Aorta (tissue), 5 donors: ENCODE results near the gene PLP1. TPM values are rescaled to one million over a fixed set of nuclear protein-coding genes. Genes with fewer than 3 reads are reported as not detected.

Experiments used
- ATAC-seq: fragments of 200-7000 bp; cut with Tn5 transposase; one replicate; pipeline ENCODE4 v1.9.1; 2022; ENCODE audit warnings: moderate library complexity; ENCODE audit not compliant: low FRiP score
- DNase-seq, 2 donors: peaks; one replicate each; pipeline ENCODE4 v3.0.0-alpha.2; 2020
- H3K27ac ChIP-seq, 2 donors: one replicate each; pipeline ENCODE4 v1.5.1; 2013; ENCODE audit warnings: low read length in 2 of 2, mild to moderate bottlenecking in 2 of 2, moderate library complexity in 2 of 2, control low read depth in 1 of 2, inconsistent platforms in 1 of 2, low read depth in 1 of 2
- H3K27me3 ChIP-seq, 2 donors: one replicate each; pipeline ENCODE4 v1.6.1; 2013; ENCODE audit warnings: control low read depth in 1 of 2, low read length in 1 of 2, mild to moderate bottlenecking in 1 of 2, moderate library complexity in 1 of 2; ENCODE audit not compliant: insufficient read depth in 2 of 2, control insufficient read depth in 1 of 2
- H3K36me3 ChIP-seq, 2 donors: one replicate each; pipeline ENCODE4 v1.6.1; 2013; ENCODE audit warnings: control low read depth in 1 of 2, low read length in 1 of 2, mild to moderate bottlenecking in 1 of 2; ENCODE audit not compliant: insufficient read depth in 2 of 2, control insufficient read depth in 1 of 2
- H3K4me1 ChIP-seq, 2 donors: one replicate each; pipeline ENCODE4 v1.6.1; 2013; ENCODE audit warnings: low read length in 2 of 2, control low read depth in 1 of 2, mild to moderate bottlenecking in 1 of 2, moderate library complexity in 1 of 2; ENCODE audit not compliant: insufficient read depth in 2 of 2, control insufficient read depth in 1 of 2
- H3K4me3 ChIP-seq, 2 donors: one replicate each; pipeline ENCODE4 v1.5.1; 2013; ENCODE audit warnings: low read length in 2 of 2, control low read depth in 1 of 2, mild to moderate bottlenecking in 1 of 2
- H3K9me3 ChIP-seq: one replicate; pipeline ENCODE4 v1.6.1; 2013; ENCODE audit warnings: mild to moderate bottlenecking, low read length; ENCODE audit not compliant: control insufficient read depth
- WGBS, 2 donors: extraction: QIAGEN DNeasy Blood & Tissue Kit; methylation state at CpG; one replicate each; pipeline ENCODE4 v1.1.7; 2013; 5-methylcytosine and 5-hydroxymethylcytosine counted together
- intact Hi-C, 2 donors: fragments of 100-400 bp; cut with DNase I; formaldehyde crosslinking; loops; one replicate each; pipeline versions ENCODE4 v1.14.2 to v1.15.0; 2022
- long read RNA-seq, 2 donors: library from polyadenylated mRNA; unstranded; transcript quantifications; one replicate each; pipeline ENCODE4 v2.0.0, GENCODE V29; 2020 to 2021
- polyA plus RNA-seq, 2 donors: library from polyadenylated mRNA; stranded (reverse); fragments of 200-250 nt; gene quantifications; one replicate each; pipeline ENCODE4 v1.2.3, GENCODE V29; 2013
- total RNA-seq, 2 donors: library from RNA; stranded (reverse); fragmentation: NEBNext Ultra II Directional; extraction: Animal tissue kit (Norgen Biotek cat#: 25700); gene quantifications; one replicate each; pipeline ENCODE4 v1.2.1, GENCODE V29; 2021
- donor health status: healthy with polysubstance abuse.
- donor health status: Bipolar disorder and iron deficiency.
- donor health status: DM: no; HTN: no; CAD: no.
- donor health status: DM: no; HTN: no; CAD: no.
- donor health status: DM: yes; HTN: yes; CAD: no.

The PLP1 gene, protein sequence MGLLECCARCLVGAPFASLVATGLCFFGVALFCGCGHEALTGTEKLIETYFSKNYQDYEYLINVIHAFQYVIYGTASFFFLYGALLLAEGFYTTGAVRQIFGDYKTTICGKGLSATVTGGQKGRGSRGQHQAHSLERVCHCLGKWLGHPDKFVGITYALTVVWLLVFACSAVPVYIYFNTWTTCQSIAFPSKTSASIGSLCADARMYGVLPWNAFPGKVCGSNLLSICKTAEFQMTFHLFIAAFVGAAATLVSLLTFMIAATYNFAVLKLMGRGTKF
- total RNA-seq, result 10 to 100 TPM in 1 of 2 donors, 1 to 10 TPM in 1; 7.7 to 21.3 TPM
- under 1 TPM; 0.50 to 0.95 TPM for polyA plus RNA-seq
- long read RNA-seq, donor 1, transcript PLP1-221 (7 exons, 2,896 nt), result major isoform, 9 of 15 reads
- long read RNA-seq, donor 1, partial matches to known transcripts, result 3 of 15 reads
- long read RNA-seq, donor 1, other reads (novel, unspliced or antisense), result 0 of 15 reads
- long read RNA-seq, donor 2, partial matches to known transcripts, result 0 of 5 reads
- long read RNA-seq, donor 2, other reads (novel, unspliced or antisense), result 2 of 5 reads

DNA sequence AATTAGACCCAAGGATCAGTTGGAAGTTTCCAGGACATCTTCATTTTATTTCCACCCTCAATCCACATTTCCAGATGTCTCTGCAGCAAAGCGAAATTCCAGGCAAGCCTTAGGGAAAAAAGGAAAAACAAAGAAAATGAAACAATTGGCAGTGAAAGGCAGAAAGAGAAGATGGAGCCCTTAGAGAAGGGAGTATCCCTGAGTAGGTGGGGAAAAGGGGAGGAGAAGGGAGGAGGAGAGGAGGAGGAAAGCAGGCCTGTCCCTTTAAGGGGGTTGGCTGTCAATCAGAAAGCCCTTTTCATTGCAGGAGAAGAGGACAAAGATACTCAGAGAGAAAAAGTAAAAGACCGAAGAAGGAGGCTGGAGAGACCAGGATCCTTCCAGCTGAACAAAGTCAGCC lies at the start of gene PLP1:
Gene PLP1, plus strand, starts transcription at position 295 of the 400 bp plus-strand sequence. CDS start 156 bp downstream, outside the sequence.
- WGBS, 2 donors, result 53% methylated on average over 2 of the region's 2 CpGs
- no peaks in the 10 kb centered on the region for H3K36me3 ChIP-seq
- DNase-seq (no peak), ATAC-seq (no peak)
- H3K27ac ChIP-seq, result no peak within 1 kb of the TSS
- no peaks in the 10 kb centered on the region for H3K9me3 ChIP-seq
- H3K4me1 ChIP-seq, result no peaks in the 10 kb centered on the region
- H3K4me3 ChIP-seq, result no peak within 1 kb of the TSS
- intact Hi-C loops, result no loop called here
- H3K27me3 ChIP-seq, result no peaks in the 10 kb centered on the region

DNA sequence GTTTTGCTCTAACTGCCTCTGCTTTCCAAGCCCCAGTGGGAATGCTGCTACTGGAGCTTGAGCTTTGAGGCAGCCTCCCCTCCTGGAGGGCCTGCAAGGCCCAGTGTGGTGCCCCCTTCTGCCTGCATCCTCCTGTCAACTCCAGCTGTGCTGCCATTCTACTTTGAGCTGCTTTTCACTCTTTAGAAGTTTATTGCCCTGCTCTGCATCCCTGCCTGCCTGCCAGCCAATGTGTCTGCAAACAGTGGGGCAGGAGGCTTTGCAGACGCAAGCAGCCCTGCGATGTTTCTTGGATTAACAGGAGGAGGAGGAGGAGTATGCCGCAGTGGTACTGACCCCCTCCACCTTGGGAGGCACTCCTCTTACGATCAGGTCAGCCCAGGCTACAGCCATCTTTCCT lies 49.5 kb upstream of the PLP1 start:
- WGBS, 2 donors, result 70 to 94% methylated on average over 4 of the region's 4 CpGs
- no peak for ATAC-seq
- Histone ChIP-seq H3K27me3 (no peaks in the 10 kb centered on the region), H3K4me1 (peaks cover 0 to 2% of the 10 kb centered on the region in 2 donors), H3K9me3 (no peaks in the 10 kb centered on the region), H3K36me3 (no peaks in the 10 kb centered on the region), H3K27ac (no peak overlapping the region), H3K4me3 (no peak overlapping the region)
- DNase-seq, result no peak
- intact Hi-C loops, result no loop called here

DNA sequence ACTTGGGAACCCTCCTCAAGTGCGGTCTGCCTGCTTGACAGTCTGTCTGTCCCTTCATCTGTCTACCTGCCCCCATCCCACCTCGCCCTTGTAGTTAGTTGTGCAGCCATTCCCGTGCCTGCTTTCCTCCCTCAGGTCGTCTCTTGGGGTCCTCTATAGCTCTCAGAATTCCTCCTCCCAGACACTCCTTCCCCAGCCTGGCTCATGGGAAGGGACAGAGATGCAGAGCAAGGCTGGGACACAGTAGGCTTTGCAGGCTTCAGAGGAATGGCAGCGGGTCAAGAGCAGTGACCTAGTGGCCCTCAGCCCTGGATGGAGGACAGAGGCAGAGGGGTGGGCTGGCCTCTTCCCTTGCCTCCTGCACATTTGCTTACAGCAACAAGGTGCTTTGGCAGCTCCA lies 47.6 kb upstream of the PLP1 start:
- DNase-seq (no peak), ATAC-seq (no peak)
- WGBS, 2 donors, result 74 to 89% methylated on average over 5 of the region's 5 CpGs
- intact Hi-C loops, result no loop called here
- Histone ChIP-seq H3K27ac (no peak overlapping the region), H3K27me3 (no peaks in the 10 kb centered on the region), H3K36me3 (no peaks in the 10 kb centered on the region), H3K4me1 (peaks cover 0 to 2% of the 10 kb centered on the region in 2 donors), H3K4me3 (no peak overlapping the region), H3K9me3 (no peaks in the 10 kb centered on the region)

DNA sequence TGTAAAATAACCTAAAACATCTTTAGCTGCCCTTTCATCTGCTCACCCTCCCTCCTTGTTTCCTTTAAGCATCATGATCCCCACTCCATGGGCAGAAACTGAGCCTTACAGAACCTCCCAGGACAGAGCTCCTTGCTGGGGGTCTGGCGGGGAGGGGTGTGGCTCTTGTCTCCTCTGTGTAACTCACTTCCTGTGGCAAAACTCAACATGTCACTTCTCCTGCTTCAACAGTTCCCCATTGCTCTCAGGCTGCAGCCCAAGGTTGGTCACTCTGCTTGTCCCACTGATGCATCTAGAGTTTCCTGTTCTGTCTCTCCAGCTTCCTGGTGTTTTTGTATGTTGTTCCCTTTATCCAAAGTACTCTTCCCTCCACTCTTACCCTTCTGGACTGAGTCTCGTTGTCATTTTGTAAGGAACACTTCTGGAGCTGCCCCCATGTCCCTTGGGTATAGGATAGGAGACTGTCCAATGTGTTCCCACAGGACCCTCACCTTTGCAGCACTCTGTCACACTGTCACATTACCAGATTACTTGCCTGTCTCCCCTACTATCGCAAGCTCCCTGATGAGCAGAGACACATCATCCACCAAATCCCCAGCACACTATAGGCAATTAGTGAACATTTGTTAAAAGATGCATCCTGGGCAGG lies 46.4 kb upstream of the PLP1 start:
- Histone ChIP-seq H3K27ac (no peak overlapping the region), H3K9me3 (no peaks in the 10 kb centered on the region), H3K4me1 (peaks cover 0 to 2% of the 10 kb centered on the region in 2 donors), H3K4me3 (no peak overlapping the region), H3K36me3 (no peaks in the 10 kb centered on the region), H3K27me3 (no peaks in the 10 kb centered on the region)
- DNase-seq, result no peak
- no peak for ATAC-seq
- intact Hi-C loops, result no loop called here
- 62 to 67% methylated on average over 3 of the region's 3 CpGs for WGBS, 2 donors

DNA sequence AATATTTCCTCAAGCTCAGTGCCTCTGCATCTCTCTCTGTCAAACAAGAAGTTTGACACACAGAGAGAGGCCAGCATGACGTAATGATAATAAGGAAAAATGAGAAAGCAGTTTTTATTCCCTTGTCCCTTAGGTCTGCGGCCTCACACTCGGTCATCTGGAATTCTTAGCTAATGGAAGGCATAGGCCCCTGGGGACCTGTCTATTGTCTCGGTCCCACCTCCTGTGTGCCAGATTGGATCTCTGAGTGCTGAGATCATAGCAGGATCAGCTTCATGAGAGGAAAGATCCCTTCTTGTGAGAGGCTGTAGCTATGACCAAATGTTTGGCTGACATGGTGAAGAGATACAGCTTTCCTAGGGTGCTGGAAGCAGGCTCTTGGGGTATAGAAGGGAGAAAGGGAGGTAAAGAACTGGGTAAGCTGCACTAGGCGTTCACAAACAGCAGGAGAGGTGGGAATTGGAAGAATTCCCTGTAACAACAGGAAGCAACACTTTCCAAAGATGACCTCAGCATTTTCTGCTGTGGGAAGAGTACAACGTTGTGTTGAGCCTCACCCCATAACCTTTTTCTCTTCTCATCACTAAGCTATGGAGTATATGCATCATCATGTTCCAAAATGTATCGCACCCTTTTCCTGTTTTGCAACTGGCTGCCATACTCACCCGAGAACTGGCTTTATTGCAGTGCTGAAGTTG lies 45.7 kb upstream of the PLP1 start:
- peaks cover 0 to 2% of the 10 kb centered on the region in 2 donors for H3K4me1 ChIP-seq
- WGBS, 2 donors, result 12 to 34% methylated on average over 8 of the region's 8 CpGs
- ATAC-seq (no peak), DNase-seq (no peak)
- intact Hi-C loops, result no loop called here
- peak overlapping the region in 1 of 2 donors; percentile 8 for H3K27ac ChIP-seq
- no peaks in the 10 kb centered on the region for H3K9me3 ChIP-seq
- no peaks in the 10 kb centered on the region for H3K36me3 ChIP-seq
- no peaks in the 10 kb centered on the region for H3K27me3 ChIP-seq
- H3K4me3 ChIP-seq, result no peak overlapping the region

DNA sequence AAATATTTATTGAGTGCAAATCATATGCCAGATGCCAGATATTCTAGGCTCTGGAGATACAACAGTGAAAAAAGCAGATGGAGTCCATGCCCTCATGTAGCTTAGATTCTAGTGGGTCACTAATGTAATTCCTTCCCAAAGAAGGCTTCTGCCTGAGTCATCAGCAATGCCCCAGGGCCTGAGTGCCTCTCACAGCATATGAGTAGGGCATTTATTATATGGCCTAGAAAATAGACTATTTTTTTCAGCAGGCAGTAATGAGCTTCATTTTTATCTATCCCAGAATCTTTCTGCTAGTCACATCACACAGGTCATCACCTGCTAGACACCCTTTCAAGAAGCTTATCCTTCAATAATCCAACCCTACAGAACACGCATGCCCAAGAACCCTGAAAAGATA lies 43.6 kb upstream of the PLP1 start:
- DNase-seq (no peak), ATAC-seq (no peak)
- intact Hi-C loops, result no loop called here
- 92 to 98% methylated on average over 1 of the region's 1 CpG for WGBS, 2 donors
- Histone ChIP-seq H3K36me3 (no peaks in the 10 kb centered on the region), H3K27ac (no peak overlapping the region), H3K27me3 (no peaks in the 10 kb centered on the region), H3K9me3 (no peaks in the 10 kb centered on the region), H3K4me3 (no peak overlapping the region), H3K4me1 (peaks cover 0 to 2% of the 10 kb centered on the region in 2 donors)

DNA sequence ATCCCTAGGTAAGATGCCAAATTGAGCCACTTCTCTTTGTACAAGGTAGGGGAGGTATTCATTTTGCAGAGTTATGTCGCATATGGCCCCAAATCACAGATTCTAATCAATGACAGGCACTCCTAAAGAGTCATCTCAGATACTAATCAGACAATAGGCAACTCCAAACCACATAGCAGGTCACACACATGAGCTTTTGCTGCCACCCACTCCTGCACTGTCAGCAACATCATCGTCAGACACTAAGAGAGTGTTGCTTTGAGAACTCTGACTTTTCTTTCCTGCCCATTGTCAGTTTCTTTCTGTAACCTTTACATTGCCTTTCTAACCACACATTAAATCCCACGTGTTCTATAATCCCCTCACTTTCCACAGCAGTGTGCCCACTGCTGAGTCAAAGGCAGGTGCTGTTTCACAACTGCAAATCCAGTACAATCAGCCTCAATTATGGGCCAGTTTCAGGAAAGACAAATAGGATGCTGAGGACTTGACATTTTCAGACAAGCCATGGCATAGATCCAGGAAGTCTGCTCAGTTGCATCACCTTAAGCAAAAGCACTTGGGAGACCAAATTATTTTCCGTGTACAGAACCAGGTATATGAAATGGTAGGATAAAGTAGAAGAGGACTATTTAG lies 42.4 kb upstream of the PLP1 start:
- ATAC-seq, result no peak
- DNase-seq, result no peak

DNA sequence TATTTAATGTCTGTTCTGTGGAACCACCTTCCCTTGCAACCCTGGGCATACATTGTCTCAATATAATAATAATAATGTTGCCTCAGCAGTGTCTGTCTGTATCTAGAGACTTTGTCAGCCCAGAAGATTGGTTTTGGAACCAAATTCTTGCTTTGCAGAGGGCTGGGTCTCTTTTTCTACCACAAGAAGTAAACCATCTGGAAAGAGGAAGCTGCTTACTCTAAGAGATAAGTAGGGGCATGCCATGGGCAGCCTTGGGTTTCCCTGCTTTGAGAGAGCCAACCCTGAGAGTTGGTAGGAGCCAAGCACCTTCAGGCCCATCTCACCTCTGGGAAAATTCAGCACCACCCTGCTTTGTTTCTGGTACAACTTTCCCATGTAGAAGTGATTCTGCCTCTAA lies 38.9 kb upstream of the PLP1 start:
- no peak for ATAC-seq
- intact Hi-C loops, result no loop called here

More for the DNA sequence above, 42.4 kb upstream of the PLP1 start:
- intact Hi-C loops, result no loop called here
- WGBS, 2 donors, result 68 to 82% methylated on average over 4 of the region's 4 CpGs
- H3K27ac ChIP-seq, result no peak overlapping the region
- no peaks in the 10 kb centered on the region for H3K9me3 ChIP-seq
- H3K27me3 ChIP-seq, result no peaks in the 10 kb centered on the region
- no peak overlapping the region for H3K4me3 ChIP-seq
- no peaks in the 10 kb centered on the region for H3K36me3 ChIP-seq
- peaks cover 0 to 2% of the 10 kb centered on the region in 2 donors for H3K4me1 ChIP-seq

More for the DNA sequence above, 38.9 kb upstream of the PLP1 start:
- no peak overlapping the region for H3K4me3 ChIP-seq
- no peaks in the 10 kb centered on the region for H3K27me3 ChIP-seq
- no peaks in the 10 kb centered on the region for H3K4me1 ChIP-seq
- no peak overlapping the region for H3K27ac ChIP-seq
- no peaks in the 10 kb centered on the region for H3K9me3 ChIP-seq
- H3K36me3 ChIP-seq, result no peaks in the 10 kb centered on the region
- no peak for DNase-seq
